ENCODE data around the gene MAGEB16. TPM values are rescaled to one million over a fixed set of nuclear protein-coding genes. Genes with fewer than 3 reads are reported as not detected.

Gene MAGEB16
- total RNA-seq, 2 donors from 2014 or later: not detected

DNA sequence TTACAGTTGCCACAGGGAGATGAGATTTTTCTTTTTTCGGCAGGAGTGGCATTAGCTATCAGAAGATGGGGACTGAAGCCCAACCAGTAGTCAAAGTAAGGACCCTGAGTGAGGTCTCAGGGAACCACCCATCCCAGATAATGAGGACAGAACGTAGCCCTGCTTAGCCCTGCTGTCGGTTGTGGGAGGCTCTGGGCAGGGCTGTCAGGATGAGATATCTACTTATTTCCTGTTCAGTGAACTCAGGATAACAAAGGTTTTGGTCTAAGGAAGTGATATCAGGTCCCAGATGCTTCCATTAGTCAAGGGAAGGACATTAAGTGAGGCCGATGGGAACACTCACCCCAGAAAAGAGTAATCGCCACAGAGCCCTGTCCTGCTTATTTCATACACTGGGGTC, 2.3 kb downstream of the MAGEB16 start:
- DNase-seq: no peak
- Histone ChIP-seq H3K27me3 (no peaks in the 10 kb centered on the region), H3K4me1 (no peaks in the 10 kb centered on the region), H3K36me3 (no peaks in the 10 kb centered on the region), H3K9ac (ENCODE audit: low read depth in 2 of 2, low read length in 2 of 2) (no peak overlapping the region), H3K4me3 (no peak overlapping the region), H3K9me3 (no peaks in the 10 kb centered on the region), H3K27ac (no peak overlapping the region)
- TF ChIP-seq, protein P1, sequence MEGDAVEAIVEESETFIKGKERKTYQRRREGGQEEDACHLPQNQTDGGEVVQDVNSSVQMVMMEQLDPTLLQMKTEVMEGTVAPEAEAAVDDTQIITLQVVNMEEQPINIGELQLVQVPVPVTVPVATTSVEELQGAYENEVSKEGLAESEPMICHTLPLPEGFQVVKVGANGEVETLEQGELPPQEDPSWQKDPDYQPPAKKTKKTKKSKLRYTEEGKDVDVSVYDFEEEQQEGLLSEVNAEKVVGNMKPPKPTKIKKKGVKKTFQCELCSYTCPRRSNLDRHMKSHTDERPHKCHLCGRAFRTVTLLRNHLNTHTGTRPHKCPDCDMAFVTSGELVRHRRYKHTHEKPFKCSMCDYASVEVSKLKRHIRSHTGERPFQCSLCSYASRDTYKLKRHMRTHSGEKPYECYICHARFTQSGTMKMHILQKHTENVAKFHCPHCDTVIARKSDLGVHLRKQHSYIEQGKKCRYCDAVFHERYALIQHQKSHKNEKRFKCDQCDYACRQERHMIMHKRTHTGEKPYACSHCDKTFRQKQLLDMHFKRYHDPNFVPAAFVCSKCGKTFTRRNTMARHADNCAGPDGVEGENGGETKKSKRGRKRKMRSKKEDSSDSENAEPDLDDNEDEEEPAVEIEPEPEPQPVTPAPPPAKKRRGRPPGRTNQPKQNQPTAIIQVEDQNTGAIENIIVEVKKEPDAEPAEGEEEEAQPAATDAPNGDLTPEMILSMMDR (IDR thresholded peaks at IDR 0.05): no peak
- intact Hi-C loops (cut with DNase I): no loop called here

DNA sequence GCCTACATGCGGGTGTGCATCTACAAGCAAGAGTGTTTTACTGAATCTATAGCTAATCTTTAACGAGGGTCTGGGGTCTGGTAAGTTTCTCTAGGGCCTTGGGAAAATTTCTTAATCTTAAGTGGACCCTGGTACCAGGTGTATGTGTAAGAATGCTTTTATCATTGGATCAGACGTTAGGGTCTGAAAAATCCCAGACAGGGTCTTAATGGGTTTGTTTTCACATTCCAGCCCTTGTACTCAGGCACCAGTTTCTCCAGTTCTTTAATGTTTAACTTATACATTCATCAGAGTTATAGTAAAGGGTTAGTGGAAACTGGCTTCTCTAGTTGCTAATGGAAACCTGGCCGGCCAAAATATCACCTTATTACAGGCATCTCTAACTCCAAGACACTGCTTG, 11.6 kb downstream of the MAGEB16 start:
- Histone ChIP-seq H3K4me1 (no peaks in the 10 kb centered on the region), H3K9ac (ENCODE audit: low read depth in 2 of 2, low read length in 2 of 2) (no peak overlapping the region), H3K27ac (no peak overlapping the region), H3K4me3 (no peak overlapping the region), H3K36me3 (no peaks in the 10 kb centered on the region), H3K27me3 (no peaks in the 10 kb centered on the region), H3K9me3 (no peaks in the 10 kb centered on the region)
- DNase-seq: no peak
- intact Hi-C loops (cut with DNase I): no loop called here
- TF ChIP-seq, protein P1 (IDR thresholded peaks at IDR 0.05): no peak

DNA sequence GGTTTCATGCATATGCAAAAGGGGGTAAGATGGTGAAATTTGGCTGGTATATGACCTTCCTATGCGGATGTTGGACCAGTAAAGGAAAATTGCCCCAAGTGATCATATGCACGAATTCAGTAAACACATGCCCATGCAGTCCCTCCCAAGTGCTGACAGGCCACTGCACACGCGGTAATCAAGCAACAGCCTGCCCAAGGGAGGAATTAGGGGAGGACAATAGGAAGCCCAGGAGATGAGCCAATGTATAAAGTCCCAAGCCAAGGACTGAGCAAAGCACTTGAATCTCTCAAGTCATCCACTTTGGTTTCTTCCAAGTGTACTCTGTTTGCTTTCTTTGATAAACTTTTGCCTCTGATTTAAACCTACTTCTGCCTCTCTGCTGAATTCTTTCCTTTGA, 21.1 kb downstream of the MAGEB16 start:
- no peaks in the 10 kb centered on the region for H3K9me3 ChIP-seq
- no peak overlapping the region for H3K9ac ChIP-seq (ENCODE audit: low read depth in 2 of 2, low read length in 2 of 2)
- H3K27ac ChIP-seq: no peak overlapping the region
- no peaks in the 10 kb centered on the region for H3K27me3 ChIP-seq
- intact Hi-C loops (cut with DNase I): no loop called here
- DNase-seq: no peak
- H3K4me3 ChIP-seq: no peak overlapping the region
- TF ChIP-seq, protein P1 (IDR thresholded peaks at IDR 0.05): no peak
- H3K36me3 ChIP-seq: no peaks in the 10 kb centered on the region
- no peaks in the 10 kb centered on the region for H3K4me1 ChIP-seq

DNA sequence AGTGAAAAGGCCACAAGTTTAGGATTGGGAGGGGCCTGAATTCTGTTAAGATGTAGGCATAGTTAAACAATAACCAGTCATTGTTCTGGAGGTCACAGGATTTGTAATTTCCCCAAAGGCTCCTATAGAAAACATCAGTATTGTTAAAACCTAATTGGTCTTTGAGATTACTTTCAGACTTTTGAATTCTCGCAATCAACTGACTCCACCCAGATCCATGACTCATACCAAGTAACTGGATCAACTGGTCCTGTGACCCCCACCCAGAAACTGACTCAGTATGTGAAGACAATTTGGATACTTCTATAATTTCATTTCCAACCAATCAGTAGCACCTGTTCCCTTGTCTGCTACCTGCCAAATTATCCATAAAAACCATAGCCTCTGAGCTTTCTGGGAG, 28.4 kb downstream of the MAGEB16 start:
- no peak for DNase-seq

DNA sequence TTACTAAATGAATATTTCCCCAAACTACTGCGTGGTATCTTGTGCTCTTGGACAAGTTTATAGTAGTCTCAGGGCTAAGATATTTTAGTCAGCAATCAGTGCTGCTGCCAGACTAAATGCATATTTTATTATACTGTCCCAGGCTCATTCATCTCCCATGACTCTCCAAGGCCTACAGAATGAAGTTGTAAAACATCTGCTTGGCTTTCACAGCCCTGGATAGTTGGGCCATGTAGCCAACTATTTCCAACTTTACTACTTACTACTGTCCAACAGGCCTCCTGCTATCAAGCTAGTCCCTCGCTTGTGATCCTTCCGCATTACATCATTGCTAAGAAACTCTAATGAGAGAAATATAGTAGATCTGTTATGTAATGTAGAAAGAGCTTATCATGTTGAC, 31.4 kb downstream of the MAGEB16 start:
- Histone ChIP-seq H3K9ac (ENCODE audit: low read depth in 2 of 2, low read length in 2 of 2) (no peak overlapping the region), H3K4me1 (no peaks in the 10 kb centered on the region), H3K27ac (no peak overlapping the region), H3K27me3 (no peaks in the 10 kb centered on the region), H3K36me3 (no peaks in the 10 kb centered on the region), H3K9me3 (no peaks in the 10 kb centered on the region), H3K4me3 (no peak overlapping the region)
- no peak for DNase-seq
- intact Hi-C loops (cut with DNase I): no loop called here
- TF ChIP-seq, protein P1 (IDR thresholded peaks at IDR 0.05): no peak

More for the DNA sequence above, 28.4 kb downstream of the MAGEB16 start:
- H3K36me3 ChIP-seq: no peaks in the 10 kb centered on the region
- no peaks in the 10 kb centered on the region for H3K9me3 ChIP-seq
- TF ChIP-seq, protein P1 (IDR thresholded peaks at IDR 0.05): no peak
- H3K9ac ChIP-seq (ENCODE audit: low read depth in 2 of 2, low read length in 2 of 2): no peak overlapping the region
- no peak overlapping the region for H3K27ac ChIP-seq
- no peak overlapping the region for H3K4me3 ChIP-seq
- H3K4me1 ChIP-seq: no peaks in the 10 kb centered on the region
- H3K27me3 ChIP-seq: no peaks in the 10 kb centered on the region
- intact Hi-C loops (cut with DNase I): no loop called here

DNA sequence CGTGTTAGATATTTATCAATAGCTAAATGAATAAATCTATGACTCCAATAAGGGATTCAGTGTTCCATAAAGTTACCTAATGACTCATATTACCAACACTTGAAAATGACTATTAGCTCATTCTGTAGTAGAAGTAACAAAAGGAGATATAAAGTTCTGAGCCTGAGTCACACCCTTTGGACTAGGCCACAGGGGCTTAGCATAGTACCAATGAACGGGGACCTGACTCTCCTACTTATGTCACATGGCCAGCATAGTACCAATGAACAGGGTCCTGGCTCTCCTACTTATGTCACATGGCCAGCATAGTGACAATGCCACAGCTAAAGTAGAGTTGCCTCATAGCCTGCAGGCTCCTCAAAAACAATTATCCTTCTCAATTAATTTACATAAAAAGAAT, 43.7 kb downstream of the MAGEB16 start:
- Histone ChIP-seq H3K36me3 (no peaks in the 10 kb centered on the region), H3K4me3 (no peak overlapping the region), H3K9ac (ENCODE audit: low read depth in 2 of 2, low read length in 2 of 2) (no peak overlapping the region), H3K27me3 (no peaks in the 10 kb centered on the region), H3K4me1 (no peaks in the 10 kb centered on the region), H3K9me3 (no peaks in the 10 kb centered on the region), H3K27ac (no peak overlapping the region)
- intact Hi-C loops (cut with DNase I): no loop called here
- TF ChIP-seq, protein P1 (IDR thresholded peaks at IDR 0.05): no peak
- DNase-seq: no peak

All from colonic mucosa (tissue), 4 donors.